Tibial nerve (tissue), 4 donors: ENCODE measurements around the gene DRC1. TPM values are rescaled to one million over a fixed set of nuclear protein-coding genes. Genes with fewer than 3 reads are reported as not detected.

Experiments
- DNase-seq, 2 donors: peaks; one replicate each; pipeline ENCODE4 v3.0.0-alpha.2; 2019; ENCODE audit warnings: low spot score in 2 of 2
- H3K27ac ChIP-seq, 4 donors: fragments of 200-600 bp; sonication (generic) in 3 of 4; one replicate each; pipeline ENCODE4 v1.5.1; 2017 to 2019; ENCODE audit warnings: mild to moderate bottlenecking in 1 of 4
- H3K27me3 ChIP-seq, 2 donors: fragments of 200-600 bp; sonication (generic) in 1 of 2; one replicate each; pipeline versions ENCODE4 v1.5.1 to v1.6.0; 2017 to 2019
- H3K36me3 ChIP-seq, 3 donors: fragments of 200-600 bp; sonication (generic); one replicate each; pipeline ENCODE4 v1.5.1; 2018 to 2019
- H3K4me1 ChIP-seq, 4 donors: fragments of 200-600 bp; sonication (generic) in 3 of 4; one replicate each; pipeline ENCODE4 v1.5.1; 2017 to 2019
- H3K4me3 ChIP-seq, 4 donors: fragments of 200-600 bp; sonication (generic) in 3 of 4; one replicate each; pipeline ENCODE4 v1.5.1; 2017 to 2019; ENCODE audit warnings: mild to moderate bottlenecking in 1 of 4, moderate library complexity in 1 of 4
- H3K9me3 ChIP-seq, 4 donors: fragments of 200-600 bp; sonication (generic) in 3 of 4; one replicate each; pipeline ENCODE4 v1.5.1; 2017 to 2019
- CTCF ChIP-seq, 5 experiments: fragments of 200-600 bp in 3 of 5; fragments of 450-650 bp in 2 of 5; sonication (generic) in 3 of 5; IDR thresholded peaks; one replicate each; pipeline ENCODE4 v1.5.1; 2016 to 2019; ENCODE audit warnings: antibody characterized with exemption in 5 of 5, mild to moderate bottlenecking in 3 of 5, moderate library complexity in 2 of 5
- EP300 ChIP-seq, 2 donors: sonication (generic); formaldehyde crosslinking; IDR thresholded peaks; one replicate each; pipeline ENCODE4 v1.6.1; 2017; ENCODE audit warnings: antibody characterized with exemption in 2 of 2, mild to moderate bottlenecking in 1 of 2
- POLR2A ChIP-seq, 2 donors: fragments of 450-650 bp; IDR thresholded peaks; one replicate each; pipeline ENCODE4 v1.6.1; 2017; ENCODE audit warnings: antibody characterized with exemption in 2 of 2, mild to moderate bottlenecking in 2 of 2, moderate library complexity in 2 of 2
- WGBS, 2 donors: methylation state at CpG; one replicate each; pipeline ENCODE4 v1.1.5; 2018; 5-methylcytosine and 5-hydroxymethylcytosine counted together
- total RNA-seq, 4 donors: library from RNA; depleted of rRNA; stranded (reverse); fragments of >200 nt; gene quantifications; one replicate each; pipeline ENCODE4 v1.1.0, GENCODE V29; 2016

DRC1 gene
- total RNA-seq, 4 donors from 2014 or later = 0.22 to 5.7 (median 1.7) TPM

- Histone ChIP-seq H3K4me3 (no peak overlapping the region), H3K36me3 (no peaks in the 10 kb centered on the region), H3K9me3 (peaks cover 0 to 3% (median 0%) of the 10 kb centered on the region in 4 donors), H3K27ac (no peak overlapping the region), H3K4me1 (peaks cover 0 to 10% (median 0%) of the 10 kb centered on the region in 4 donors), H3K27me3 (no peaks in the 10 kb centered on the region)
- DNase-seq = no peak
- TF ChIP-seq EP300 (IDR thresholded peaks at IDR 0.05) (no peak), POLR2A (IDR thresholded peaks at IDR 0.05) (no peak), CTCF (IDR thresholded peaks at IDR 0.05) (no peak)
- 95 to 98% methylated on average over 6 of the region's 6 CpGs for WGBS, 2 donors
Observed at GRCh38 chr2:26475037-26475436, 73.3 kb downstream of the DRC1 start.

GRCh38 chr2:26475832-26476501, 74.2 kb downstream of the DRC1 start:
- Histone ChIP-seq H3K27ac (no peak overlapping the region), H3K9me3 (no peaks in the 10 kb centered on the region), H3K4me3 (no peak overlapping the region), H3K36me3 (no peaks in the 10 kb centered on the region), H3K4me1 (peaks cover 0 to 10% (median 0%) of the 10 kb centered on the region in 4 donors), H3K27me3 (no peaks in the 10 kb centered on the region)
- TF ChIP-seq EP300 (IDR thresholded peaks at IDR 0.05) = no peak
- TF ChIP-seq CTCF (IDR thresholded peaks at IDR 0.05) = no peak
- no peak for TF ChIP-seq POLR2A (IDR thresholded peaks at IDR 0.05)
- DNase-seq = no peak
- 75 to 85% methylated on average over 15 to 18 of the region's 22 CpGs for WGBS, 2 donors

DNA sequence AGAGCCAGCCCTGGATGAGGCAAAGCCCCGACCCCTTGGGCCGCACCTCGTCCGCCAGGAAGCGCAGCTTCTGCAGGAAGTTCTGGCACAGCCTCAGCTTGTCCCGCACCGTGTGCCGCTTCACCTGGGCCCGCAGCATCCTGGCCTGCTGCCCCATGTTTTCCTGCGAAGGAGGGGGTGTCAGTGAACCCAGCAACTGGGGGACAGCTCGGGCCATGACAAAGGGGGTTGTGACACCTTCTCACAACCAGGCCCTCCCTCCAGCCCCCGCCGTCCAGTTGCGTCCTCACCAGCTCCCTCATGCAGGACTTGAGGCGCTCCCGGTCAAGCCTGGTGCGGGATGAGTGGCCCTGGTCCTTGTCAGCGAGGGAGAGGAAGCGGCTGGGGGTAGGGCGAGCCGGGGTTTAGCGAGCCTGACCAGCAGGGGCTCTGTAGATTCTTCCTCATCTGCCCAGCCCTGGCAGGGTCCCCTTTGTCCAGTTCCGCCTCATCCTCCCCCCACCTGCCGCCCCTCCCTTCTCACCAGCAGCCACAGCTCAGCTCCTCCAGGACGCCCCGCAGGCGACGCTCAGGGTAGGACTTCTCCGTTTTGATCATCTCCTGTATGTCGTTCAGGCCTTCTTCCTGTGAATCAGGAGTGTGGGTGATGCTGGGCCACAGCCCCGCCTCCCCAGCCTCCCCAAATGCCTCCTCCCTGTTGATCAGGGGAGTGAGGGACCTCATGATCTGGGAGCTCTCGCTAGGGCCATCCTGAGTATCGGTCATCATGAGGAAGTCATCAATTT, 75.6 kb downstream of the DRC1 start:
- no peaks in the 10 kb centered on the region for H3K27me3 ChIP-seq
- no peaks in the 10 kb centered on the region for H3K9me3 ChIP-seq
- no peak for DNase-seq
- no peak overlapping the region for H3K27ac ChIP-seq
- TF ChIP-seq CTCF (IDR thresholded peaks at IDR 0.05) (no peak), POLR2A (IDR thresholded peaks at IDR 0.05) (no peak)
- WGBS, 2 donors = 68 to 70% methylated on average over 24 to 33 of the region's 33 CpGs
- H3K4me3 ChIP-seq = no peak overlapping the region
- no peaks in the 10 kb centered on the region for H3K36me3 ChIP-seq
- H3K4me1 ChIP-seq = peaks cover 0 to 10% (median 0%) of the 10 kb centered on the region in 4 donors

GRCh38 chr2:26477911-26478253, 76.2 kb downstream of the DRC1 start, which contains the start of gene OTOF:
TSS of gene OTOF (minus strand) at chr2:26478124.
- no peaks in the 10 kb centered on the region for H3K36me3 ChIP-seq
- H3K9me3 ChIP-seq = no peaks in the 10 kb centered on the region
- H3K27ac ChIP-seq = no peak within 1 kb of the TSS
- no peaks in the 10 kb centered on the region for H3K27me3 ChIP-seq
- 12 to 13% methylated on average over 3 of the region's 3 CpGs for WGBS, 2 donors
- H3K4me1 ChIP-seq = peaks cover 0 to 10% (median 0%) of the 10 kb centered on the region in 4 donors
- H3K4me3 ChIP-seq = no peak within 1 kb of the TSS
- no peak for TF ChIP-seq EP300 (IDR thresholded peaks at IDR 0.05)
- no peak for TF ChIP-seq CTCF (IDR thresholded peaks at IDR 0.05)
- no peak for TF ChIP-seq POLR2A (IDR thresholded peaks at IDR 0.05)
- peak in 1 of 2 donors; percentile 19 for DNase-seq

GRCh38 chr2:26478366-26478765, 76.6 kb downstream of the DRC1 start:
- no peak overlapping the region for H3K4me3 ChIP-seq
- no peak for DNase-seq
- peaks cover 0 to 10% (median 0%) of the 10 kb centered on the region in 4 donors for H3K4me1 ChIP-seq
- no peak overlapping the region for H3K27ac ChIP-seq
- no peaks in the 10 kb centered on the region for H3K27me3 ChIP-seq
- no peaks in the 10 kb centered on the region for H3K9me3 ChIP-seq
- H3K36me3 ChIP-seq = no peaks in the 10 kb centered on the region
- WGBS, 2 donors = 79 to 83% methylated on average over 5 of the region's 5 CpGs
- TF ChIP-seq POLR2A (IDR thresholded peaks at IDR 0.05) = no peak
- no peak for TF ChIP-seq CTCF (IDR thresholded peaks at IDR 0.05)
- no peak for TF ChIP-seq EP300 (IDR thresholded peaks at IDR 0.05)
